MM.1S (cell line): ENCODE results near the gene TMEM132D.

Source experiments
- CTCF ChIP-seq: fragments of 300-600 bp; sonication (generic); IDR thresholded peaks from 2 replicates; pipeline ENCODE4 v1.5.1; 2016; ENCODE audit warnings: antibody characterized with exemption, low read length, mixed read lengths
- EZH2 ChIP-seq: fragments of 300-600 bp; sonication (generic); optimal IDR thresholded peaks from 2 replicates; pipeline ENCODE3; 2017; ENCODE audit warnings: low read depth, mild to moderate bottlenecking, antibody characterized with exemption, low read length, mixed read lengths
- EZH2phosphoT487 ChIP-seq: fragments of 300-600 bp; sonication (generic); IDR thresholded peaks from 2 replicates; pipeline ENCODE4 v1.6.1; 2018; ENCODE audit warnings: antibody characterized with exemption, low read length

- TF ChIP-seq CTCF (no peak), EZH2phosphoT487 (no peak), EZH2 (no peak)
Measured at GRCh38 chr12:129629901-129630300, 273.9 kb downstream of the TMEM132D start.
